A549 (cell line): ENCODE results near the gene SLC9A2. TPM values are rescaled to one million over a fixed set of nuclear protein-coding genes. Genes with fewer than 3 reads are reported as not detected.

ENCODE experiments used
- ATAC-seq, 2 experiments: fragments of 200-7000 bp in 1 of 2; fragments of >200 bp in 1 of 2; cut with Nextera tagmentation in 1 of 2; cut with Tn5 transposase in 1 of 2; 3 replicates each; pipeline versions ENCODE4 v1.8.0 to v1.9.1; 2018 to 2020; ENCODE audit warnings: mild to moderate bottlenecking in 1 of 2, moderate library complexity in 1 of 2
- CTCF ChIA-PET: fragments of 300-600 bp; sonication (Branson Sonifier 250); formaldehyde crosslinking; extraction: SDS; loops from one replicate; lab custom pipeline; 2021; ENCODE audit warnings: antibody characterized with exemption, inconsistent platforms; lab: Yijun Ruan, JAX
- POLR2A ChIA-PET: fragments of 350-600 bp; formaldehyde crosslinking; extraction: SDS; loops from one replicate; lab custom pipeline; 2021; ENCODE audit warnings: antibody characterized with exemption, inconsistent platforms; lab: Yijun Ruan, JAX
- DNase-seq, 2 experiments: peaks; one replicate each; pipeline versions ENCODE4 v3.0.0 to v3.0.0-alpha.2; 2011 to 2016; ENCODE audit warnings: low read depth in 1 of 2, low spot score in 1 of 2
- FAIRE-seq: peaks from 2 replicates; lab custom pipeline; 2011; peaks lifted over from hg19 to GRCh38; lab: Jason Lieb, UNC
- H3K27ac ChIP-seq, 2 experiments: fragments of >200 bp; sonication (Bioruptor Twin); formaldehyde crosslinking; 3 replicates each; pipeline ENCODE4 v1.5.1; 2016 to 2017
- H3K4me1 ChIP-seq: fragments of >200 bp; sonication (Bioruptor Twin); formaldehyde crosslinking; 3 replicates; pipeline ENCODE4 v1.6.1; 2016
- H3K4me2 ChIP-seq: fragments of >200 bp; sonication (Bioruptor Twin); formaldehyde crosslinking; 3 replicates; pipeline ENCODE4 v1.6.1; 2016
- H3K4me3 ChIP-seq: fragments of >200 bp; sonication (Bioruptor Twin); formaldehyde crosslinking; 3 replicates; pipeline ENCODE4 v1.5.1; 2016
- H3K9me3 ChIP-seq: fragments of >200 bp; sonication (Bioruptor Twin); formaldehyde crosslinking; 3 replicates; pipeline ENCODE4 v1.6.1; 2016
- BHLHE40 ChIP-seq: IDR thresholded peaks from 2 replicates; pipeline ENCODE4 v1.6.1; 2012; ENCODE audit warnings: low read depth, low read length, inconsistent platforms
- CEBPB ChIP-seq, 2 experiments: fragments of >200 bp in 1 of 2; sonication (Bioruptor Twin) in 1 of 2; formaldehyde crosslinking in 1 of 2; IDR thresholded peaks; 2 replicates each; pipeline ENCODE4 v1.6.1; 2012 to 2016
- CHD4 ChIP-seq: fragments of 200-600 bp; sonication (generic); IDR thresholded peaks from 2 replicates; pipeline ENCODE4 v1.6.1; 2016; ENCODE audit warnings: antibody characterized with exemption, mild to moderate bottlenecking, borderline replicate concordance
- EP300 ChIP-seq, 2 experiments: fragments of >200 bp; sonication (Bioruptor Twin); formaldehyde crosslinking; IDR thresholded peaks; 2 replicates in 1 of 2; 3 replicates in 1 of 2; pipeline ENCODE4 v1.6.1; 2016 to 2017
- GATA3 ChIP-seq: IDR thresholded peaks from 2 replicates; pipeline ENCODE4 v1.6.1; 2012; ENCODE audit warnings: borderline replicate concordance
- HOXB13 ChIP-seq: fragments of 250-450 bp; sonication (Bioruptor Pico); IDR thresholded peaks from 2 replicates; pipeline ENCODE4 v1.5.0; 2020; ENCODE audit warnings: low read depth, mild to moderate bottlenecking, moderate library complexity
- HOXB5 ChIP-seq: fragments of 250-450 bp; sonication (Bioruptor Pico); IDR thresholded peaks from 2 replicates; pipeline ENCODE4 v1.5.0; 2020; ENCODE audit warnings: mild to moderate bottlenecking, moderate library complexity
- JUN ChIP-seq, 2 experiments: fragments of >200 bp; sonication (Bioruptor Twin); formaldehyde crosslinking; IDR thresholded peaks; 2 replicates in 1 of 2; 3 replicates in 1 of 2; pipeline ENCODE4 v1.6.1; 2016 to 2017
- MAFK ChIP-seq: fragments of 450-650 bp; IDR thresholded peaks from 2 replicates; pipeline ENCODE4 v1.6.1; 2014; ENCODE audit not compliant: partially characterized antibody
- MYC ChIP-seq: IDR thresholded peaks from 2 replicates; pipeline ENCODE4 v1.6.1; 2012; ENCODE audit warnings: mild to moderate bottlenecking, inconsistent platforms, low read length, improper control_type of control experiment, borderline replicate concordance
- NFE2L2 ChIP-seq: fragments of 150-350 bp; conservative IDR thresholded peaks from 2 replicates; pipeline ENCODE4 v1.6.1; 2014; ENCODE audit warnings: low read length
- POLR2A ChIP-seq: IDR thresholded peaks from 2 replicates; pipeline ENCODE4 v1.6.1; 2012; ENCODE audit warnings: mild to moderate bottlenecking, low read length
- POLR2AphosphoS2 ChIP-seq: conservative IDR thresholded peaks from 2 replicates; pipeline ENCODE4 v1.6.1; 2012; ENCODE audit warnings: low read length, improper control_type of control experiment, inconsistent platforms
- RAD21 ChIP-seq, 2 experiments: fragments of >200 bp in 1 of 2; sonication (Bioruptor Twin) in 1 of 2; formaldehyde crosslinking in 1 of 2; IDR thresholded peaks in 1 of 2; conservative IDR thresholded peaks in 1 of 2; 2 replicates in 1 of 2; 3 replicates in 1 of 2; pipeline ENCODE4 v1.6.1; 2012 to 2018; ENCODE audit warnings: inconsistent platforms in 1 of 2
- RARB ChIP-seq: fragments of 250-450 bp; sonication (Bioruptor Pico); IDR thresholded peaks from 2 replicates; pipeline ENCODE4 v1.8.0; 2021; ENCODE audit warnings: mild to moderate bottlenecking, moderate library complexity
- RFX5 ChIP-seq: fragments of 450-650 bp; IDR thresholded peaks from 2 replicates; pipeline ENCODE4 v1.7.1; 2014; ENCODE audit warnings: antibody characterized with exemption, mild to moderate bottlenecking, moderate library complexity
- SREBF2 ChIP-seq: fragments of 450-650 bp; IDR thresholded peaks from 2 replicates; pipeline ENCODE4 v1.6.1; 2014; ENCODE audit warnings: mild to moderate bottlenecking, moderate library complexity
- TP53 ChIP-seq: fragments of 250-450 bp; sonication (Bioruptor Pico); IDR thresholded peaks from 2 replicates; pipeline ENCODE4 v1.5.0; 2021; ENCODE audit warnings: mild to moderate bottlenecking, moderate library complexity
- ZNF302 ChIP-seq: fragments of 250-450 bp; sonication (Bioruptor Pico); IDR thresholded peaks from 2 replicates; pipeline ENCODE4 v1.9.0; 2021; ENCODE audit warnings: inconsistent platforms, mild to moderate bottlenecking, moderate library complexity
- ZSCAN20 ChIP-seq: fragments of 250-450 bp; sonication (Bioruptor Pico); IDR thresholded peaks from 2 replicates; pipeline ENCODE4 v1.8.0; 2022; ENCODE audit warnings: mild to moderate bottlenecking, moderate library complexity
- WGBS: methylation state at CpG from one replicate; pipeline ENCODE4 v1.1.6; 2017; ENCODE audit errors: missing lambda C conversion rate; 5-methylcytosine and 5-hydroxymethylcytosine counted together
- polyA plus RNA-seq, 4 experiments: library from polyadenylated mRNA; depleted of rRNA in 3 of 4; stranded (reverse); fragments of >200 nt; fragmentation: RNase III in 1 of 4; extraction: RNeasy Plus Mini Kit Qiagen cat#74134 plus additional on column Dnase treatment in 1 of 4; gene quantifications; 2 replicates in 3 of 4; 3 replicates in 1 of 4; pipeline ENCODE4 v1.2.3, GENCODE V29; 2011 to 2017
- TF ChIP-seq, protein P1 (sequence below): IDR thresholded peaks from 2 replicates; pipeline ENCODE4 v1.6.1; 2012
- TF ChIP-seq, protein P2 (sequence below): fragments of >200 bp; sonication (Bioruptor Twin); formaldehyde crosslinking; IDR thresholded peaks from 3 replicates; pipeline ENCODE4 v1.5.1; 2016
- TF ChIP-seq, protein P3 (sequence below): fragments of >200 bp; sonication (Bioruptor Twin); formaldehyde crosslinking; IDR thresholded peaks from 2 replicates; pipeline ENCODE4 v1.6.1; 2016
- TF ChIP-seq, protein P4 (sequence below): IDR thresholded peaks from 2 replicates; pipeline ENCODE4 v1.6.1; 2012; ENCODE audit warnings: low read depth, borderline replicate concordance

SLC9A2 gene
- polyA plus RNA-seq, 2 of the 4 experiments (the other 2 are of a cell fraction), result 3.0 to 4.1 TPM

DNA sequence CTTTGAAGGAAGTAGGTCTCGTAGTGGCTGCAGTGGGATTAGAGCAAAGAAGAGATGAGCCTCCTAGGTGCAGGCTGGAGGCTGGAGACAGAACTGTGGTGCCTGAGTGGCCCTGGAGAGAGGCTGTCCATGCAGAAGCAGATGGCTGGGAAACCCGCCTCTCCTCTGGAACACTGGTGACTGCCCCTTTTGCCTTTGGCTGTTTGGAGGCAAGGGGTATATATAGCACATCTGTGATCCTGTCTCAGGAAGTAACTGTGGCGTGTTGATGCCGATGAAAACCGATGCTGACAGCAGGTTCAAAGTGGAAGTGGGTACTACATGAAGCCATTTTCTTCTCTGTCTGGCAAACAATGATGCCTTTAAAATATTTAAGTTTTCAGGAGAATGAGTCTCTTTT, 43.5 kb downstream of the SLC9A2 start:
- no peaks in the 10 kb centered on the region for H3K9me3 ChIP-seq
- FAIRE-seq, result no peak
- DNase-seq, result no peak
- no peak overlapping the region for H3K27ac ChIP-seq
- TF ChIP-seq ZNF302 (CRISPR knock-in tag), result no peak
- TF ChIP-seq, protein P1, sequence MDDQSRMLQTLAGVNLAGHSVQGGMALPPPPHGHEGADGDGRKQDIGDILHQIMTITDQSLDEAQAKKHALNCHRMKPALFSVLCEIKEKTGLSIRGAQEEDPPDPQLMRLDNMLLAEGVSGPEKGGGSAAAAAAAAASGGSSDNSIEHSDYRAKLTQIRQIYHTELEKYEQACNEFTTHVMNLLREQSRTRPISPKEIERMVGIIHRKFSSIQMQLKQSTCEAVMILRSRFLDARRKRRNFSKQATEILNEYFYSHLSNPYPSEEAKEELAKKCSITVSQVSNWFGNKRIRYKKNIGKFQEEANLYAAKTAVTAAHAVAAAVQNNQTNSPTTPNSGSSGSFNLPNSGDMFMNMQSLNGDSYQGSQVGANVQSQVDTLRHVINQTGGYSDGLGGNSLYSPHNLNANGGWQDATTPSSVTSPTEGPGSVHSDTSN, result no peak
- TF ChIP-seq CEBPB (IDR thresholded peaks at IDR 0.05), result no peak
- TF ChIP-seq, protein P2, sequence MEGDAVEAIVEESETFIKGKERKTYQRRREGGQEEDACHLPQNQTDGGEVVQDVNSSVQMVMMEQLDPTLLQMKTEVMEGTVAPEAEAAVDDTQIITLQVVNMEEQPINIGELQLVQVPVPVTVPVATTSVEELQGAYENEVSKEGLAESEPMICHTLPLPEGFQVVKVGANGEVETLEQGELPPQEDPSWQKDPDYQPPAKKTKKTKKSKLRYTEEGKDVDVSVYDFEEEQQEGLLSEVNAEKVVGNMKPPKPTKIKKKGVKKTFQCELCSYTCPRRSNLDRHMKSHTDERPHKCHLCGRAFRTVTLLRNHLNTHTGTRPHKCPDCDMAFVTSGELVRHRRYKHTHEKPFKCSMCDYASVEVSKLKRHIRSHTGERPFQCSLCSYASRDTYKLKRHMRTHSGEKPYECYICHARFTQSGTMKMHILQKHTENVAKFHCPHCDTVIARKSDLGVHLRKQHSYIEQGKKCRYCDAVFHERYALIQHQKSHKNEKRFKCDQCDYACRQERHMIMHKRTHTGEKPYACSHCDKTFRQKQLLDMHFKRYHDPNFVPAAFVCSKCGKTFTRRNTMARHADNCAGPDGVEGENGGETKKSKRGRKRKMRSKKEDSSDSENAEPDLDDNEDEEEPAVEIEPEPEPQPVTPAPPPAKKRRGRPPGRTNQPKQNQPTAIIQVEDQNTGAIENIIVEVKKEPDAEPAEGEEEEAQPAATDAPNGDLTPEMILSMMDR, result no peak
- no peak for TF ChIP-seq GATA3
- no peak for TF ChIP-seq TP53 (CRISPR knock-in tag)
- no peak for TF ChIP-seq POLR2A
- no peak for TF ChIP-seq NFE2L2
- TF ChIP-seq ZSCAN20 (CRISPR knock-in tag), result no peak
- TF ChIP-seq, protein P3, sequence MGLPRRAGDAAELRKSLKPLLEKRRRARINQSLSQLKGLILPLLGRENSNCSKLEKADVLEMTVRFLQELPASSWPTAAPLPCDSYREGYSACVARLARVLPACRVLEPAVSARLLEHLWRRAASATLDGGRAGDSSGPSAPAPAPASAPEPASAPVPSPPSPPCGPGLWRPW, result no peak
- no peak for TF ChIP-seq JUN (IDR thresholded peaks at IDR 0.05)
- H3K4me2 ChIP-seq, result no peak overlapping the region
- CTCF ChIA-PET, result no interaction called here
- POLR2A ChIA-PET, result no interaction called here
- H3K4me3 ChIP-seq, result no peak overlapping the region
- no peak for ATAC-seq
- WGBS, result 83% methylated on average over 5 of the region's 5 CpGs
- H3K4me1 ChIP-seq, result peaks cover 26% of the 10 kb centered on the region

DNA sequence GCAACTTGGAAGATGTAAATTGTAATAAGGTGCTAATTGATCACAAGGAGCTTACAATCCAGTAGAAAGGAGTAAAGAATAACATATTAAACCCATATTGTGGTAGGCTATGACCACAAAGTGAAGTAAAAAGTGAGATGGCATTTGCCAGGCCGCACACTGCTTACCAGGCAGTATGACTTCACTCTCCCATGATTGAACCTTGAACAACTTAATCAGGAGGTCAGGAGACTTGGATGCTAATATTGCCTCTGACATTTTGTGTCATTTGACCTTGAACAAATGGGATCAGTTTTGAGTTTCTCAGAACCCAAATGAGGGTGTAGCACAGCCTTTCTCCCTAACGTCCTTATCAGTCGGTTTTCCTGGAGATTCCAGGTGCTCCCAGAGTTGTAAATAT, 44.0 kb downstream of the SLC9A2 start:
- H3K27ac ChIP-seq, result no peak overlapping the region
- FAIRE-seq (no peak), DNase-seq (no peak), ATAC-seq (no peak)
- TF ChIP-seq, protein P4, sequence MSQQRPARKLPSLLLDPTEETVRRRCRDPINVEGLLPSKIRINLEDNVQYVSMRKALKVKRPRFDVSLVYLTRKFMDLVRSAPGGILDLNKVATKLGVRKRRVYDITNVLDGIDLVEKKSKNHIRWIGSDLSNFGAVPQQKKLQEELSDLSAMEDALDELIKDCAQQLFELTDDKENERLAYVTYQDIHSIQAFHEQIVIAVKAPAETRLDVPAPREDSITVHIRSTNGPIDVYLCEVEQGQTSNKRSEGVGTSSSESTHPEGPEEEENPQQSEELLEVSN, result no peak
- no peak for TF ChIP-seq HOXB5 (CRISPR knock-in tag)
- no peak for TF ChIP-seq EP300 (IDR thresholded peaks at IDR 0.05)
- no peak for TF ChIP-seq MYC
- no peak for TF ChIP-seq JUN (IDR thresholded peaks at IDR 0.05)
- TF ChIP-seq CHD4, result no peak
- TF ChIP-seq BHLHE40, result no peak
- no peak for TF ChIP-seq RARB (CRISPR knock-in tag)
- no peak overlapping the region for H3K4me2 ChIP-seq
- ChIA-PET POLR2A (no interaction called here), CTCF (no interaction called here)
- no peak overlapping the region for H3K4me3 ChIP-seq
- H3K9me3 ChIP-seq, result no peaks in the 10 kb centered on the region
- H3K4me1 ChIP-seq, result peaks cover 23% of the 10 kb centered on the region
- WGBS, result 78% methylated on average over 3 of the region's 3 CpGs

DNA sequence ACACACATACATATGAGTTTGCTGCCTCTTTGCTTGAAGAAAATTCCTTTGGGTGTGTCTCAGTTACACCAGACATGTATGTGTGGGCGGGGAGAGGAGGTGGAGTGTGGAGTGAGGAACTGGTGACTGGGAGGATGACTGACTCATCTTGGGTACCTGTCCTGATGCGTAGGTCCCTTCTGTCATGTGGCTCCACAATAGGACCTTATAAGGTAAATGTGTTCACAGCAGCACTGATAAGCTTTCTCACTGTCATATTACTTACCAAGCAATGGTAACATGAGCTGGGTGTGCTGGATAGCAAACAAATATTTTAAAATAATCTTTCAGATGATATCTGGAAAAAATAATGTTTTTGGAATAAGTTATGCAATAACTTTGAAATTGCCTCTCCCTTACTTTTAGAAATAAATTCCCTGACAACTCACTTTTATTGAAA, 45.1 kb downstream of the SLC9A2 start:
- no peak for TF ChIP-seq RAD21 (conservative IDR thresholded peaks at IDR 0.05 in 1 of 2, IDR thresholded peaks at IDR 0.05 in 1 of 2)
- no peak for TF ChIP-seq SREBF2
- TF ChIP-seq TP53 (CRISPR knock-in tag), result no peak
- no peak for TF ChIP-seq RFX5
- TF ChIP-seq MAFK, result no peak
- TF ChIP-seq JUN (IDR thresholded peaks at IDR 0.05), result no peak
- TF ChIP-seq, protein P3, result no peak
- TF ChIP-seq POLR2A, result no peak
- no peak for TF ChIP-seq POLR2AphosphoS2
- TF ChIP-seq HOXB13 (CRISPR knock-in tag), result no peak
- ChIA-PET POLR2A (no interaction called here), CTCF (interaction anchor here (0.6 kb wide), 1 partner anchor 29 kb away, joined by 4 read pairs; no protein-coding TSS in a partner anchor)
- peaks cover 23% of the 10 kb centered on the region for H3K4me1 ChIP-seq
- no peak for FAIRE-seq
- 46% methylated on average over 2 of the region's 2 CpGs for WGBS
- peak; percentile 13 to 80 for DNase-seq
- no peak overlapping the region for H3K27ac ChIP-seq
- peak; percentile 66 to 79 for ATAC-seq
- H3K4me2 ChIP-seq, result no peak overlapping the region
- H3K4me3 ChIP-seq, result no peak overlapping the region
- H3K9me3 ChIP-seq, result no peaks in the 10 kb centered on the region
